GM18858 (cell line): ENCODE data around the gene NAV2.
"Not testable (repeated sequence)": the region's sequence is repeated elsewhere in the genome, so short reads cannot be mapped to it uniquely, and the experiment has no call there.

ENCODE experiments used
- ATAC-seq: cut with Tn5 transposase; IDR thresholded peaks from one replicate; pipeline ENCODE4 v1.9.1; 2021; ENCODE audit not compliant: unreplicated experiment

The NAV2 gene

DNA sequence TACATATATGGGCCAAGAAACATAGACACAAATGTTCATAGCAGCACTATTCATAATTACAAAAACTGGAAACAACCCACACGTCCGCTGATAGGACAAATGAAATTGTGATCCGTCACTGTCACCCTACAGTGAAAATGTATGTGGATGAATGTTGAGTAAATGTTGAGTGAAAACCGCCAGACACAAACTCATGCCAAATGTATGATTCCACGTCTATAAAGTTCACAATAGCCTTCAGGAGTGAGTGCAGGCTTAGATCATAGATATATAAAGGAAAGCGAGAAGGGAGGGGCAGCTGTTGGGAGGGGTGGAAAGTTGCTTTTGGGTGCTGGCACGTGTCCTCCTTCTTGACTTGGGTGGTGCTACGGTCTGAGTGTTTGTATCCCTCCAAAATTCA is 414.1 kb downstream of the NAV2 start:
- ATAC-seq: no peak

- peak; percentile 68 for ATAC-seq
Measured at GRCh38 chr11:20127671-20128527, 415.3 kb downstream of the NAV2 start.

- ATAC-seq: not testable (repeated sequence)
Measured at GRCh38 chr11:20128528-20128825, 415.8 kb downstream of the NAV2 start.

DNA sequence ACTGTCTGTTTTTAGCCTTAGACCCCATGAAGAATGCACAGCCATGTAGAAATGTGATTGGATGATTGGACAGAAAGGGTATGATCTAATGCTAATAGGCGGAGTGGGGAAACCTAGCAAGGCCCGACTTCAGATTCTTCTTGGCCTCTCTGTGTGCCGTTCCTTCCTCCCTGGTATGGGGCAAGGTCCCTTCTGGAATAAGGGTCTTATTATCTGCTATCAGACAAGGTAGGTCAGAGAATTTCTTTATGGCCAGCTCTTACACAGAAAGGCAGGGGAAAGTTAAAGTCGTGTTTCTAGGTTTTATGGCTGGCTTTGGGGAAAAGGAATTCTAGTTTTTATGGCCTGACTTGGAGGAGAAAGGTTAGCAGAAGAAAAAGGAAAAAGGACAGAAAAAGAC is 417.0 kb downstream of the NAV2 start:
- ATAC-seq: no peak

DNA sequence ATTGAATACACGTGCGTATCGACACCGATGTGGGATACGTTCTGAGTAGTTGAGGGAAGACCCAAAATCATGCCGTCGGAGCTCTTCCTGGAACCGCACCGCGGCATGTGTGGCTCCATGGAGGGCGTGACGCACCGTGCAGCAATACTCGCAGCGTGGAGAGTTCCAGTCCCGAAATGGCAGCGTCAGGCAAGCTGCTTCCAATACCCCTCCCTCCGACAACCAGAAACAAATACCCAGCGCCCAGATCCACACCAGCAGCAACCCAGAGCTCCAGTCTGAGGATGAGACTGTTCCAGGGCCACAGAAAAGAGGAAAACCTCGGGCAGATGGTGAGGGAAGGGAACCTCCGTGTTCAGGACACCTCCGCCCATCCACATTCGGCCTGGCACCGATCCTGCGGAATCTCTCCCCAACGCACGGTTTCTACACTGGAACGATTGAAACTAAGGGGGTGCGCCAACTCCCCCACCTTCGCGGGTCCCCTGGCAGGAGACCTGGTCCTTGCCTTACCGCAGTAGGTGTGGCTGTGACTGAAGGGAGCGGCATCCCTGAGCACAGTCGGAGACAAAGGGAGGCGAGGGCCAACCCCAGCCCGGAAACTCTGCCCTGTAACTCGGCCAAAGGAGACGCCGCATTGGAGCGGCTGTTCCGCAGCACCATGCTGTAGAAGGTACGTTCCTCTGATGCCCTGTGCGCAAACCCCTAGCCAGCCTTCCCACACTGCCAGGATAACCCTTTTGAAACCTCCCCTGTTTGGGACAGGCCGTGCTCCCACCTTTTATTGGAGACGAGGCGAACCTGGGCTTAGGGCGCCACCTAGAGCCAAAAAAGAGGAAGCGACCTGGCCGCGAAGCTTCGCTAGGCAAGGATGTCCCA is 419.4 kb downstream of the NAV2 start:
- ATAC-seq: no peak

- ATAC-seq: no peak
Measured at GRCh38 chr11:20132667-20133039, 420.0 kb downstream of the NAV2 start.

DNA sequence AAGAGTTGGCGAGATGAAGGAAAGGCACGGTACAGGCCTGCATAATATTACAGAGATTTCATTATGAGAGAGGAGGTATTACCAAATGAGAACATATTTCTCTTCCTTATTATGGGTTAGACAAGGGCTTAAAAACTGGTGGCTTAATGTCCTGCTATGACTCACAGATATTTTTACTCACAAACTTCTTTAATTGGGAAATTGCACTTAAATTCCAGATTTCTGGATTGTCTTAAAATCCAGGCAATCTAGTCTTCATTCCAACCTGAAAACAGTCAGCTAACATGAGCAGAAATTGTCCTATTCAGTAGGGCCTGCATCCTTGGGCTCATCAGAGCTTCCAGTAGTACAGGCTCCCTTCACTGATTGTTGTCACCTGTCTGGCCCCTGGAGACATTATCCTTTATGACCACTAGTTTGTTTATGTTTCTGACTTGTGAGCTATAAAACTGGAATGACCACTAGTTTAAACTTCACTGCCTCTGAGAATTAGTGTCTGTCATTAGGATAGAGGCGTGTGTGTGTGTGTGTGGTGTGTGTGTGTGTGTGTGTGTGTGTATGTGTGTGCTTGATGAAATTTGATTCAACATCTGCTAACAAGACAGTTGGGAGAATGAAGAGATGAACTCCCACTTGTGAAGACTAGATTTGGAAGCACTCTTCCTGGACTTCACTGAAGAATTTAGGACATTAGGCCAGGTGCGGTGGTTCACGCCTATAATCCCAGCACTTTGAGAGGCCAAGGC is 422.5 kb downstream of the NAV2 start:
- ATAC-seq: no peak

DNA sequence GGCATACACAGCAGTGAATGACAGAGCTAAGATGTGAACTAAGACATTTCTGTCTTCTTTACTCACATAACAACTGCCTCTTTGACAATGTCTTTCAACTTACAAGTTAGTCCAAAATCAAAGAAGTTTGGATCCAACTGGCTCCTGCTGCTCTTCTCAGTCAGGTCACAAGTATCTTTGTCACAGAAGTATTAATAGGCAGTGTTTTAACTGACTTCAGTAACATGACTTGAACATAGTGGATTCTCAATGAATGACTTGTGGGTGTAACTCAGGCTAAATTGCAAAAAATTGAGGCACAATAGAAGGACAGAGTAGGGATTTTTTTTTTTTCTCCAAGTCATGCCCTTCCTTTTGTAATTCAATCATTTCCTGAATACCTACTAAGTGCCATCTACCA is 425.0 kb downstream of the NAV2 start:
- ATAC-seq: no peak

DNA sequence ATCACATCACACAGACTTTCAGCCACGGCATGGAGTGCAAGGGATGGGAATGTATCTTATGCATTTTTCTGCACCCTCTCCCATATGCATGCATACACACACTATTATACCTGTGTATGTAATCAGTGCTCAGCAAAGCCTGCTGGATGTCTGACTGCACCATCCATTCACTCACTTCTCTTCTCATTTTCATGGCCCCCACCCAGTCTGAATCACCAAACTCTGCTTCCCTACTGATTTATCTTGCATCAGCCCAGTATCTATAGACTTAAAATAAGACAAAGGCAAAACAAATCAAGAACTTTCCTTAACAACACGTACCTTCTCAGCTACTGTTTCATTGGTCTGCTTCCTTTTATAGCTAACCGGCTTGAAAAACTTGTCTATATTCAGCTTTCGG is 426.1 kb downstream of the NAV2 start:
- ATAC-seq: no peak

DNA sequence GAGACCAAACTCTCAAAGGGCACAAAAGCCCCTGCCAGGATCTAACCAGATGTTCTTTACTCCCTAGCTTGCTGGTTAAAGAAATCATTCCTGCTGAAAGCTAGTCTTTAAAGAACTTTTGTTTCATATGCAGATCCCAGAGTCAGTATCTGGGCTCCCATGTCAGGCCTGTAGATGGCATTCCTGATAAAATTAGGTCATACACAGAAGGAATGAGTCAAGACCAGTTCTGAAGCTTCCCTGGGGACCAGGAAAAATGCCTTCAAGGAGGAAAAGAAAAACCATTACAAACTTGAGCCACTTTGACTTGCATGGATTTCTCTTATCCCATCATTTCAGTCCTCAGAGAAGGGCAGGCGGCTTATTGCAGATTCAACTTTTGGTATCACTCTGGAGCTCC is 441.7 kb downstream of the NAV2 start:
- ATAC-seq: no peak

DNA sequence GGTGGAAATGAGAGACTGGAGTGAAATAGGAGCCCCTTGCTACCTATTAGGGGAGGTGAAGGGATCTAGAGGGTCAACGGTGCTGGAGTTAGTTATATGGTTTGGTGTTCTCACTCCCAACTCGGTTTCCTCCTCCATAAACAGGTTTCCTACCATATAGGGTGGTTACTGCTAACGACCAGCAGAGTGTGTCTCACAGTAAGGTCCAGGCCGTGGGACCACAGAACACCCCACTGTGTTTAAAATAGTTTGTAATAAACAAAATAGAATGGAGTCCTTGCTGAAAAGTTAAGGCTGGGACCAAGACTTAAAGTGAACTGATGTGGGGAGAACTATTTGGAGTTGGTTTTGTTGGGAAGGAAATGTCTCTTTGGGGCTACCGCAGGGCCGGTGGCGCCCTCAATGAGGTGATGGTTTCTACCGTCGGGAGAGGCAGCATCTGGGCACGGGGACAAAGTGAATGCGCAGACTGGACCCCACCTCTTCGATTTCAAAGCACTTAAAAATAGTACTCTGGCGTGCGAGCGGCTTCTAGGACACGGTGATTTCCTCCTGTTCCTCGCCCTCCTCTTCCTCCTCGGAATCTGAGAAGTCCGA is 443.1 kb downstream of the NAV2 start:
- no peak for ATAC-seq

DNA sequence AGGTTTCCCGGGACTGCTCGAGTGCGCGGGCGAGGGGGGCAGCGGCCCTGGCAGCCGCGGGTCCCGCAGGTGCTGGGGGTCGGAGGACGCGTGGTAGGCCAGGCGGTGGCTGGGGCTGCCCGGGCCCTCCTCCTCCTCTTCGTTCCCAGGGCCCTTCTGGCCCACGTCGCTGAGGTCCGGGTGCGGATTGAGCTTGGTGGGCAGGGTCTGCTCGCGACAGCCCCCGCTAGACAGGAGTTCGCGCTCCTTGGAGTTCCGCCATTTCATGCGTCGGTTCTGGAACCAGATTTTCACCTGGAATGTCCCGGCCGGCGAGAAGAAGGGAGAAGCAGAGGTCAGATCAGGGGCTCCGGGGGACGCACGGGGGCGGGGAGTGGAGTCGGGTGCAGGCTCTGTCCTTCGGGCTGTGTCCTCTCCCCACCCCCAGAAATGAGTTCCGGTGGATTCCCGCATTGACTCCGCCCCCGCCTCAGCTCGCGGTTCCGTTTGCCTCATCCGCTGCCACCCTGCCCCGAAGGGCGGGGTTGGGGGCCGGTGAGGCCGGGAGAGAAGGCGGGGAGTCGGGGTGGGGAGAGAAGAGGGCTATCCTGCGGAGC is 443.7 kb downstream of the NAV2 start:
- ATAC-seq: no peak

DNA sequence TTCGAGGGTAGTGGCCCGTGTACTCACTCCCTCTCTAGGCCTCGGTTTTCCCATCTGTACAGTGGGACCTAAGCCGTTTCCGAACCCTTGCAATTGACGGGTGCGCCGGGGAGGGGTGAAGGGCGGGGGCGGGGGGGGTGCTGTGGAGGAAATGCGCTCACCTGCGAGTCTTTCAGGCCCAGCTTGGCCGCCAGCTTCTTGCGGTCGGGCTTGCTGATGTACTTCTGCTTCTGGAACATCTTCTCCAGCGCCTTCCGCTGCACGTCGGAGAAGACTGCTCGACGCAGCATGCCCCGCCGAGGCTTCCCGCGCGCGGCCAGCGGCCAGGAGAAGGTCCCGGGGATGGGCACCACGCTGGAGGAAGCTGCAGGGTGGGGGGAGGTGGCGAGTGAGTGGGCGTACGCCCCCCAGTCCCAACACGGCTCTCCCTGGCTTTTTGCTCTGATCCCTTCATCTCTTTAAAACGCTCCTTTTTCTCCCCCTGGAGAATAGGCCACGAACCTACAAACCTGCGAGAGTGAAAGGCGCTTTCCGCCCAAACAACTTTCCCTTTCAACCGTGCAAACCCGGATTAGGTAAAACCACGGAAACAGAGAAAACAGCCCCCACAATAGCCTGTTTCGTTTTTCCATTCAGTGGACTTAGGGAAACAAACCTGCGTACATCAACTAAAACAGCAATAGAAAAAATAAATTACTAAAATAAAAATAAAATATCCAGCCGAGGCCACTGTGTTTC is 444.4 kb downstream of the NAV2 start:
- ATAC-seq: no peak

DNA sequence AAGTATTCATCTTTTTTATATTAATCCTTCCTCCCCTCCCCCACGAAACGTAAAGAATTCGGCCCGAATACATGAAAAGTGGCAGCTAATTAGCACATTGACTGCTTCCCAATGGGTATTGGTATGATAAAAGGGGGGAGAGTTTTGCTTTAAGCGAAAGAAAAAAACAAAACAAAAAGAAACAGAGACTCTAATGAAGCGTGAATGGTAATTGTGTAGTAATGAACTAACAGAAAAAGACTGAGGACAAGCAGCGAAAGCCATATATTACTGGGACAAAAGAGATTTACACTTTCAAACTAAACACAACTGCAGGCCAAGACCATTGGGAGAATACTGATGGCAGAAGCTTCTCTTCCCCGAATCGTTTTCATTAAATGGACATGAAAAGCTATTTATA is 445.1 kb downstream of the NAV2 start:
- no peak for ATAC-seq

- ATAC-seq: no peak
Measured at GRCh38 chr11:20158597-20159257, 446.1 kb downstream of the NAV2 start.

- no peak for ATAC-seq
Measured at GRCh38 chr11:20159466-20160381, 447.1 kb downstream of the NAV2 start.

- ATAC-seq: no peak
Measured at GRCh38 chr11:20160425-20161229, 448.0 kb downstream of the NAV2 start, which contains the start of gene DBX1. TSS of gene DBX1 (minus strand) at chr11:20160475. CDS start at chr11:20160324, 151 bp downstream.
